ENCODE data around the gene KCNJ5. TPM values are rescaled to one million over a fixed set of nuclear protein-coding genes. Genes with fewer than 3 reads are reported as not detected.

KCNJ5 gene
- total RNA-seq, 1 donor from 2014 or later, result 1.6 TPM

DNA sequence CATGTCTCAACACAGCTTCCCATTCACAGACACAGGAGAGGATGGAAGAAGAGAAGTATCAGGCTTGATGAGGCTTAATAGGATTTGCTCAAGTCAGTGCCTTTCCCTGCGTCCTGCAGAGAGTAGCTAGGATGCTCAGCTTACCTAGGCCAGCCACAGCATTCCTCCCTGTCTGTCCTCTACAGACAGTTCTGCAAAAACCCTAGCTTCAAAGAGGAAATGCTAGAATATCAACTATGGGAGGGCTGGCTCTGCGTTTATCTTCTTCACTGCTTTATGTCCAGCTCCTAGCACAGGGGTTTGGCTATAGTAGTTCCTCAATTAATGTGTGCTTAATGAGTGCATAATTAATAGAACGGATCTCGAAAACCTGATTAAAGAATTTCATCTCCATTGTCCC, 16.4 kb downstream of the KCNJ5 start:
- DNase-seq (ENCODE audit: extremely low spot score, unreplicated experiment), result no peak
- no peak overlapping the region for H3K27ac Mint-ChIP-seq
- no peak for TF ChIP-seq CTCF (conservative IDR thresholded peaks at IDR 0.05)
- peaks cover 15% of the 10 kb centered on the region for H3K4me1 Mint-ChIP-seq (ENCODE audit: unreplicated experiment)
- H3K4me3 Mint-ChIP-seq, result no peak overlapping the region
- H3K9me3 Mint-ChIP-seq, result no peaks in the 10 kb centered on the region
- peaks cover 55% of the 10 kb centered on the region for H3K27me3 Mint-ChIP-seq
- no peaks in the 10 kb centered on the region for H3K36me3 Mint-ChIP-seq

DNA sequence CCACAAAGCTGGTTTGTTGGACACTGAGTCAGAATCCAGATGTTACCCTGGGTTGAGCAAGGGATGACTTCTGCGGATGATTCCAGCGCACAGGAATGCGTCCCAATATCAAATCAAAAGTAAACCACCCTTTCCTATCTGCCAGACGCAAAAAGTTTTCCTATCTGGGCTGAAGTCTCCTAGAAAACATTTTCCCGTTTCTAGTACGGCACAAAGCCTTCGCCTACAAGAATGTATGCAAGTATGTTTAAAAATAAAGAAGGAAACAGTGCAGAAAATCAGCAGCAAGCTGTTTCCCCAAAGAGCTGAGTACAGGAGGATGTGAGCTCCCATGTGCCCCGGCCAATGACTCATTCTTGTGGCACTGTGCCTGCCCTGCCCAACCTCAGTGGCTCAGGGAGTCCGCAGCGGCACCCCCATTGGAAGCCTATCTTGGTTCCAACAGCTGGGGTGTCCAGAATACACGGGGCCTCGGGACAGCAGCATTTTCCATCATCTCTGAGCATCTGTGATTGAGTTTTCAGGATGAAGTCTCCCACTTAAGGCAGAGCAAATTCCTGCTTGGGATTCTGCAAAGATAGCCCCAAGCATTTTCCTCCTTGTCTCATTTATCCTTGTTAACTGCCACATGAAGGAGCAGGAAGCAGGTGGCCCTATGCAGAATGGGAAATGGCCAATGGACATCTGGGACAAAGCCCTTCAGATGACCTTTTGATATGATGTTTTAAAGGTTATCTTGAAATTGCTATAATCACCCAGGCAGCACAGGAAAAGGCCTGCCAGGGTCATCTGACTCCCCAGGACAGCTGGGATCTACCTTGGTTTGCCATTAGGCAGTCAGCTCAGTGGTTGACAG, 17.5 kb downstream of the KCNJ5 start:
- Mint-ChIP-seq H3K4me1 (ENCODE audit: unreplicated experiment) (peaks cover 15% of the 10 kb centered on the region), H3K27ac (no peak overlapping the region), H3K9me3 (no peaks in the 10 kb centered on the region), H3K36me3 (no peaks in the 10 kb centered on the region), H3K27me3 (peaks cover 44% of the 10 kb centered on the region), H3K4me3 (no peak overlapping the region)
- TF ChIP-seq CTCF (conservative IDR thresholded peaks at IDR 0.05), result no peak
- no peak for DNase-seq (ENCODE audit: extremely low spot score, unreplicated experiment)

- DNase-seq (ENCODE audit: extremely low spot score, unreplicated experiment), result no peak
- H3K27me3 Mint-ChIP-seq, result peaks cover 37% of the 10 kb centered on the region
- H3K36me3 Mint-ChIP-seq, result no peaks in the 10 kb centered on the region
- H3K9me3 Mint-ChIP-seq, result no peaks in the 10 kb centered on the region
- TF ChIP-seq CTCF (conservative IDR thresholded peaks at IDR 0.05), result no peak
- no peak overlapping the region for H3K27ac Mint-ChIP-seq
- H3K4me3 Mint-ChIP-seq, result no peak overlapping the region
- H3K4me1 Mint-ChIP-seq (ENCODE audit: unreplicated experiment), result peaks cover 8% of the 10 kb centered on the region
Observed at GRCh38 chr11:128909438-128910125, 18.4 kb downstream of the KCNJ5 start.

GRCh38 chr11:128910576-128910975, 19.4 kb downstream of the KCNJ5 start:
- no peak for TF ChIP-seq CTCF (conservative IDR thresholded peaks at IDR 0.05)
- Mint-ChIP-seq H3K4me3 (no peak overlapping the region), H3K4me1 (ENCODE audit: unreplicated experiment) (peaks cover 5% of the 10 kb centered on the region), H3K9me3 (no peaks in the 10 kb centered on the region), H3K36me3 (no peaks in the 10 kb centered on the region), H3K27me3 (peaks cover 39% of the 10 kb centered on the region), H3K27ac (no peak overlapping the region)
- no peak for DNase-seq (ENCODE audit: extremely low spot score, unreplicated experiment)

DNA sequence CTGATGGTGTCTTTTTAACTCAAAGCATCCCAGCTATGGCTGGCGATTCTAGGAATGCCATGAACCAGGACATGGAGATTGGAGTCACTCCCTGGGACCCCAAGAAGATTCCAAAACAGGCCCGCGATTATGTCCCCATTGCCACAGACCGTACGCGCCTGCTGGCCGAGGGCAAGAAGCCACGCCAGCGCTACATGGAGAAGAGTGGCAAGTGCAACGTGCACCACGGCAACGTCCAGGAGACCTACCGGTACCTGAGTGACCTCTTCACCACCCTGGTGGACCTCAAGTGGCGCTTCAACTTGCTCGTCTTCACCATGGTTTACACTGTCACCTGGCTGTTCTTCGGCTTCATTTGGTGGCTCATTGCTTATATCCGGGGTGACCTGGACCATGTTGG, 20.1 kb downstream of the KCNJ5 start:
- Mint-ChIP-seq H3K27me3 (peaks cover 35% of the 10 kb centered on the region), H3K9me3 (no peaks in the 10 kb centered on the region), H3K27ac (no peak overlapping the region), H3K4me1 (ENCODE audit: unreplicated experiment) (peaks cover under 1% of the 10 kb centered on the region), H3K36me3 (no peaks in the 10 kb centered on the region), H3K4me3 (no peak overlapping the region)
- no peak for TF ChIP-seq CTCF (conservative IDR thresholded peaks at IDR 0.05)
- DNase-seq (ENCODE audit: extremely low spot score, unreplicated experiment), result no peak

All from type B pancreatic cell (in vitro differentiated cells).